Amygdala (tissue), 56 donors: ENCODE results near the gene PLA2R1.
"Not testable (repeated sequence)": the region's sequence is repeated elsewhere in the genome, so short reads cannot be mapped to it uniquely, and the experiment has no call there.

ENCODE experiments used
- DNase-seq, 56 donors: peaks; one replicate each; lab custom pipeline; 2025; lab: John Stamatoyannopoulos, UW

The PLA2R1 gene

DNA sequence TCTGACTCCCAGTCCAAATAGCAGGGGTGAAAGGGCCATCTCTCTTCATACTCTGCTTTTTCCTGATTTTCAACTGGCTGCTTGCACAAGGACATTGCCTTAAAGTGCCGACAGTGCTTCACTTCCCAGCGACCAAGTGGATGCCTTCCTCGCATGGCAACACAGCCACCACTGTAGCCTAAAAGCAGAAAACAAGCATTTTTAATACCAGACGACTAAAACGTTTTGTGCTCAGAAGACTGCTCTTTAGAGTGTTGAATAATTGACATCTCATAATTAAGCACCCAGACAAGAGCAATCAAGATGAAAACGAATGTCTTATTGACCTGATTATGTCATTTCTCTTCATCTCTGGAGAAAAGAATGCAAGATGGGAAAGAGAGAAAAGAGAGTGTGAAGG, 75.2 kb downstream of the PLA2R1 start:
- DNase-seq, result no peak

- DNase-seq, result no peak
Observed at GRCh38 chr2:159985656-159986055, 76.8 kb downstream of the PLA2R1 start.

- no peak for DNase-seq
Observed at GRCh38 chr2:159984034-159984433, 78.4 kb downstream of the PLA2R1 start.

DNA sequence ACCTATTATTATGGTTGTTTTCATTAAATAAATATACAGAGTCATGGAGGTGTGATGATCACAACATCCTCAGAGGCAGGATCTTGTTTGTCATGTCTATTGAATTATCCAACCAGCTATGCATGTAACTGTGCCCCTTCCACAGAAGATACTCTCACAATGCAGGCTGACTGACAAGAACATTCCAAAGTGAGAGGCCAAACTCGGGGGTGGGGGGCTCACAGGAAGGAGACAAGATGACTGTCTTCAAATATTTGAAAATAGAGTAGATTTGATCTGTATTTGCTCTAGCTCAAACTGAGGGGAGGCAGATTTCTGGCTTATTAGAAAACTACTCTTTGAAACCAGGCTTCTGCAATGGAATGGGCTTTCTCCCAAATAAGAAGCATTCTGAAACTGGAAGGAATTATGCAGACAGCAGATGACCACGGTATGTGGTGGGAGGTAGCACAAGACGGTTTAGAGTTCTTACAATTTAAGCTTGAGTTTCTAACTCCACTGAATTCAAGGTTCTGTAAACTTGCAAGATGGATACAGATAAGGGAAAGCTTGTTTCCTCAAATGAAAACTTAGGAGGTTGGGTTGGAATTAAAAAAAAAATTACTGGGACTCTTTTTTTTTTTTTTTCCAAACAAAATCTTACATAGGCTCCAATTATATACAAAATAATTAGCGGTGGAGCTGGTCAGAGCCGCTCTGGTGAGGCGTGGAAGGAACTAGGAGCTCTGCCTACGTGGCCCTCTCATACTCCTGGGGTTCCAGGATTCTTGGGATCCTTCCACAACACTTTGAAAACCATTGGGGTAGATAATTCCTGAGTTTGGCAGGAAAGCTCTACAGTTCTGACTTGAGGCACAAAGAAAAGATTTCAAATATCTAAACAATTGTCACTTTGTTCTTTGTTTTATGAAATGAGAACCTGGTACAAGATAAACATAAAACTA, 79.3 kb downstream of the PLA2R1 start:
- no peak for DNase-seq

- DNase-seq, result no peak
Observed at GRCh38 chr2:159982270-159982669, 80.1 kb downstream of the PLA2R1 start.

- no peak for DNase-seq
Observed at GRCh38 chr2:159976527-159977160, 85.8 kb downstream of the PLA2R1 start.

DNA sequence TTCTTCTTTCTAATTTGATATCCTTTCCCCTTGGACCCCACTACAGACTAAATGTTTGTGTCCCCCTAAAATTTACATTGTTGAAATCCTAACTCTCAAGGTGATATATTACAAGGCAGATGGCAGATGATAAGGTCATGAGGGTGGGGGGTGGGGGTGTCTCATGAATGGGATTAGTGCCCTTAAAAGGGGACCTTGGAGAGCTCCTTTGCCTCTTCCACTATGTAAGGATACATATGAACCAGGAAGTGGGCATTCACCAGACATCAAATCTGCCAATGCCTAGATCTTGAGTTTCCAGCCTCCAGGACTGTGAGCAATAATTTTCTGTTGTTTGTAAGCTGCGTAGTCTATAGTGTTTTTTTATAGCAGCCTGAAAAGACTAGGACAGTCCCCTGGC, 89.1 kb downstream of the PLA2R1 start:
- DNase-seq, result no peak

DNA sequence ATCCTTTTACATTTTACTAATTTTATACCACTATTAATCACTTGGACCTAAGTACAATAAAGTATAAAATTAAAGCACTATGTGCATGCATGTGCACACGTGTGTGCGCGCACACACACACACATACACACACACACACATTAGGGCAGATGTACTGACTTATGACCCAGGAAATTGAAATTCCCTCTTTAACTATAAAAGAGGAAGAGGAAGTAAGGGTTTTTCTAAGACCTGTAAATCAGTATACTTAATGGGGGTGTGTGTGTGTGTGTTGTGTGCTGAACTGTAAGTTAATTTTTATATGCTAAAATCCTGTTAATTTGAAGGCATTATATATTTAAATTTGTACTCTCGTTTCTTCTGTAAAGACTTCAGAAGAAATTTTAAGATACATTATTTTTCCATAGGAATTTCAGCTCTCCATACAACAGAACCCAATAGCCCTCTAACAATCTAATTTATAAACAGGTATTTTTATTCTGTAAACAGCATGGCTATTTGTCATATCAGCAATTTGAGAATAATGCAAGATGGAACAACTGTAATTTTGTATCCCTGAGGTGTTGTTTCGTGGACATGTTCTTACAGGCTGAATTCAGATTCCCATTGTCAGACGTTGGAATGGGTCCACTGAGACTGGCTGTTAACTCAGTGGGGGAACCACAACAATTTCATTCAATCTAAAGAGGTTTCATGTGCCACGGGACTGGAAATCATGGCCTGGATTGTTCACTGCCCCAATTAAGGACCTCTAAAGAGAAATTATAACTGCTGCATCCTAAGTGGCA, 90.9 kb downstream of the PLA2R1 start:
- no peak for DNase-seq

GRCh38 chr2:159970548-159970947, 91.9 kb downstream of the PLA2R1 start:
- not testable (repeated sequence) for DNase-seq

- peak in 14 of 56 donors; percentile 0 to 39 (median 6) for DNase-seq
Observed at GRCh38 chr2:159968279-159968900, 94.0 kb downstream of the PLA2R1 start.

DNA sequence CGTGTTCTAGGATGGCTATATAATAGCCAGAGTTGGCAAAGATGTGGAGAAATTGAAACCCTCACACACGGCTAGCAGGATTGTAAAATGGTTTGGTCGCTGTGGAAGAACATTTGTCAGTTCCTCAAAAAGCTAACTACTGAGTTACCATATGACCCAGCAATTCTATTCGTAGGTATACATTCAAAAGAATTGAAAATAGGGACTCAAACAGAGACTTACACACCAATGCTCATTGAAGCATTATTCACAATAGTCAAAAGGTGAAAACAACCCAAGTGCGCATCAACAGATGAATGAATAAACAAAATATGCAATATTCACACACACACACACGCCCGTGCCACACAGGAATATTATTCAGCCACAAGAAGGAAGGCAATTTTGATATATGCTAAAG, 98.7 kb downstream of the PLA2R1 start:
- DNase-seq, result no peak

GRCh38 chr2:159962513-159962912, 99.9 kb downstream of the PLA2R1 start:
- DNase-seq, result not testable (repeated sequence)

DNA sequence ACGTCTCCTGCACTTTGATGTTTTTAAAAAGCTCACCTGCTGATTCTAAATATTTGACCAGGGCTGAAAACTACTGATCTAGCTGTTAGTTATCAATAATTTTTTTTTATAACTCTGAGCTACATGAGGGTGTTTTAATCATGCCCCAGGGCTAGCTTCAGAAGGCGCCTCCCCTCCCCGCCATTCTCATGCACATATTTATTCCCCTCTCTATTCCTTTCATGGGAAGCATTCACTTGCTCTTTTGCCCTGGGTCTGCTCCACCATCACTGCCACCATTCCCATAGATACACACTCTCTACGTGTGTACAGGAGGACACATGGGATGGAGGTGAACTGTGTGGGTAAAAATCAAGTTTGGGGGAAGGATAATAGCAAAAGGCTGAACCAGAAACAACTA, 101.0 kb downstream of the PLA2R1 start:
- DNase-seq, result no peak

DNA sequence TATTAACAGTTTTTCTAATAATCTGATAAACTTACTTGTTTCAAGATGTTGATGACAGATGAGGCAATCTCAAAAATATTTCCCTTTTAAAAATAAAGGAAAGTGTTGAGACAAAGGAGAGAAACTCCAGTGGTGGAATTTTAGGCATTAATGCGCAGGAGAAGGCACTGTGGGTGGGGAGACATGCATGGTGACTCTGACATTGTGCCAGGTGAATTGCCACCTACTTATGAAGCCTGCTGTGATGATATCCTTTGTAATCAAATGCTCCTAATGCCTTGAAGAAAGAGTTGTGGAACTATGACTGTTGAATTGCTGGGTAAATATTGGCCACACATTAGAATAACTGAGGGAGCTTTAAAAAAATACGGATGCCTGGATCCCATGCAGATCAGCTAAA, 101.4 kb downstream of the PLA2R1 start:
- DNase-seq, result no peak

GRCh38 chr2:159960414-159960813, 102.0 kb downstream of the PLA2R1 start:
- DNase-seq, result no peak

DNA sequence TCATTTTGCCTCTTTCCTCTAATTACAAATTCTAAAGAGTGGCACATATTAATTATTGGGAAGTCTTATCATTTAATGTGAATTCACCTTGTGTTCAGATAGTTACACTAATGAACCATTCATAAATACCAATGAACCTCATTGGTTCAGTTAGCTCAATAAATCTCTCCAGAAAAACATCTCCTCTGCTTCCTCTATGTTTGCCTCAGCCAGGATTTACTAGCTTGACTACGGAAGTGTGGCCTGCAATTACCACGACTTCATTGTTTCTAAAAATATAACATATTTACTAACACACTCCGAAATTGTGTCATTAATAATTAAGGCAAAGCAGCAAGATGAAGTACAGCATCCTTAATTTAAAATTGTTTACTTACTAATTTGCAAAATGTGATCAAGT, 103.3 kb downstream of the PLA2R1 start:
- no peak for DNase-seq

- DNase-seq, result no peak
Observed at GRCh38 chr2:159953136-159953823, 109.1 kb downstream of the PLA2R1 start.

- no peak for DNase-seq
Observed at GRCh38 chr2:159946326-159946999, 116.0 kb downstream of the PLA2R1 start.

DNA sequence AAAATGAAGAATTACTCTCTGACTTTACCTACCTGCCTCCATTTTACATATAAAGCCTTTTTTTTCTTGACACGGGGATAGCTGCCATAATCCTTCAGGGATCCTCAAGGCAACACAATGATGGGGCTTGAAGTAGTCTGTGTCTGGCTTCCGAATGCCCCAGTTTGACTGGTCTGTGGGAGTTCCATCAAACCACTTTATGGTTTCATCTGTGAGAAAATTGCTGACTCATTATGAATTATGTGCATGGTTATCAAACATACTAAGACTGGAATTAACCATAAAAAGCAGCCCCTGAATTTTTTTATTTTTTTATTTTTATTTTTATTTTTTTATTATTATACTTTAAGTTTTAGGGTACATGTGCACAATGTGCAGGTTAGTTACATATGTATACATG, 117.5 kb downstream of the PLA2R1 start:
- DNase-seq, result no peak
